GM12878 (cell line): ENCODE results near the gene EHBP1. TPM values are rescaled to one million over a fixed set of nuclear protein-coding genes. Genes with fewer than 3 reads are reported as not detected.

Source experiments
- ATAC-seq: fragments of 200-7000 bp; cut with Tn5 transposase; 3 replicates; pipeline ENCODE4 v1.9.1; 2020; ENCODE audit warnings: mild to moderate bottlenecking, moderate library complexity
- BruUV-seq: library from RNA; stranded (reverse); fragments of 400-500 nt; replicated peaks from 2 replicates; lab custom pipeline; 2021; lab: Mats Ljungman, UMichigan
- CTCF ChIA-PET: fragments of 300-600 bp; sonication (Branson Sonifier 250); formaldehyde crosslinking; extraction: SDS; loops from one replicate; lab custom pipeline; 2021; ENCODE audit warnings: inconsistent platforms; lab: Yijun Ruan, JAX
- POLR2A ChIA-PET: fragments of 350-600 bp; formaldehyde crosslinking; extraction: SDS; loops from one replicate; lab custom pipeline; 2021; ENCODE audit warnings: inconsistent platforms; lab: Charles Lee
- RAD21 ChIA-PET: fragments of 300-600 bp; sonication (Branson Sonifier 250); formaldehyde crosslinking; loops from one replicate; lab custom pipeline; 2023; ENCODE audit warnings: antibody characterized with exemption; ENCODE audit not compliant: unreplicated experiment; lab: Charles Lee
- SMC1A ChIA-PET: fragments of 300-600 bp; sonication (Branson Sonifier 250); formaldehyde crosslinking; loops from one replicate; lab custom pipeline; 2023; ENCODE audit not compliant: unreplicated experiment, uncharacterized antibody; lab: Charles Lee
- DNase-seq: peaks from one replicate; pipeline ENCODE4 v3.0.0-alpha.2; 2011; ENCODE audit warnings: low read depth, low spot score
- FAIRE-seq: peaks from 3 replicates; lab custom pipeline; 2011; peaks lifted over from hg19 to GRCh38; lab: Jason Lieb, UNC
- H2AFZ ChIP-seq: 2 replicates; pipeline ENCODE4 v1.6.0; 2011; ENCODE audit warnings: low read depth, low read length, control low read depth; ENCODE audit not compliant: control insufficient read depth
- H3K27ac ChIP-seq: 2 replicates; pipeline ENCODE4 v1.5.1; 2011; ENCODE audit warnings: control low read depth; ENCODE audit not compliant: control insufficient read depth, insufficient read depth
- H3K27me3 ChIP-seq, 2 experiments: replicated peaks in 1 of 2; 2 replicates each; pipeline versions ENCODE4 v1.6.0 to v1.6.1; 2011; ENCODE audit warnings: low read length in 1 of 2; ENCODE audit not compliant: control insufficient read depth in 2 of 2, insufficient read depth in 2 of 2
- H3K36me3 ChIP-seq, 2 experiments: 2 replicates each; pipeline ENCODE4 v1.5.1; 2011; ENCODE audit warnings: low read length in 1 of 2; ENCODE audit not compliant: control insufficient read depth in 2 of 2, insufficient read depth in 2 of 2
- H3K4me1 ChIP-seq: 2 replicates; pipeline ENCODE4 v1.6.1; 2011; ENCODE audit warnings: mild to moderate bottlenecking, low read length, moderate library complexity, mixed read lengths; ENCODE audit not compliant: control insufficient read depth, insufficient read depth
- H3K4me2 ChIP-seq: 2 replicates; pipeline ENCODE4 v1.6.0; 2011; ENCODE audit warnings: control low read depth; ENCODE audit not compliant: control insufficient read depth, insufficient read depth
- H3K4me3 ChIP-seq: fragments of 200-600 bp; sonication (generic); 2 replicates; pipeline ENCODE4 v1.5.1; 2016
- H3K79me2 ChIP-seq: 2 replicates; pipeline ENCODE4 v1.6.0; 2011; ENCODE audit warnings: low read length; ENCODE audit not compliant: control insufficient read depth, insufficient read depth
- H3K9ac ChIP-seq: 2 replicates; pipeline ENCODE4 v1.8.0; 2011; ENCODE audit warnings: low read length, control low read depth, mixed read lengths; ENCODE audit not compliant: control insufficient read depth, insufficient read depth
- H3K9me3 ChIP-seq: replicated peaks from 3 replicates; pipeline ENCODE4 v1.5.1; 2011; ENCODE audit warnings: mild to moderate bottlenecking, low read length; ENCODE audit not compliant: control insufficient read depth, insufficient read depth
- H4K20me1 ChIP-seq: 2 replicates; pipeline ENCODE4 v1.6.0; 2011; ENCODE audit not compliant: control insufficient read depth, insufficient read depth
- CBX5 ChIP-seq: sonication (generic); IDR thresholded peaks from 2 replicates; pipeline ENCODE4 v1.6.1; 2016; ENCODE audit warnings: low read depth, moderate library complexity, mild to moderate bottlenecking, inconsistent platforms
- JUNB ChIP-seq: IDR thresholded peaks from 2 replicates; pipeline ENCODE4 v1.6.1; 2016; ENCODE audit warnings: antibody characterized with exemption, mild to moderate bottlenecking
- MEF2B ChIP-seq: fragments of 450-650 bp; IDR thresholded peaks from 2 replicates; pipeline ENCODE4 v1.6.1; 2018; ENCODE audit warnings: mild to moderate bottlenecking, moderate library complexity; ENCODE audit not compliant: partially characterized antibody, poor library complexity, severe bottlenecking
- RAD21 ChIP-seq: IDR thresholded peaks from 2 replicates; pipeline ENCODE4 v1.6.1; 2011; ENCODE audit warnings: mild to moderate bottlenecking, low read depth, low read length, moderate library complexity; ENCODE audit not compliant: insufficient read depth
- RFX5 ChIP-seq: IDR thresholded peaks from 2 replicates; pipeline ENCODE4 v1.6.1; 2011; ENCODE audit warnings: low read depth, low read length, improper control_type of control experiment
- SMC3 ChIP-seq: IDR thresholded peaks from 2 replicates; pipeline ENCODE4 v1.6.1; 2011; ENCODE audit warnings: low read length, improper control_type of control experiment, borderline replicate concordance
- STAT3 ChIP-seq: IDR thresholded peaks from 2 replicates; pipeline ENCODE4 v1.6.1; 2011; ENCODE audit warnings: low read depth, low read length, improper control_type of control experiment
- YY1 ChIP-seq: IDR thresholded peaks from 2 replicates; pipeline ENCODE4 v1.6.1; 2011; ENCODE audit warnings: low read depth, mild to moderate bottlenecking, low read length
- ZNF622 ChIP-seq: fragments of 450-650 bp; IDR thresholded peaks from 2 replicates; pipeline ENCODE4 v1.6.1; 2017; ENCODE audit warnings: mild to moderate bottlenecking, inconsistent platforms
- WGBS: methylation state at CpG from one replicate; pipeline ENCODE4 v1.1.6; 2016; ENCODE audit warnings: low lambda C conversion rate; ENCODE audit not compliant: insufficient replicate concordance, insufficient coverage; ENCODE audit errors: missing lambda C conversion rate; 5-methylcytosine and 5-hydroxymethylcytosine counted together
- in situ Hi-C: fragments of 300-500 bp; cut with MboI; formaldehyde crosslinking; loops from 9 replicates; pipeline ENCODE4 v1.14.3; 2018; ENCODE audit warnings: mixed read lengths
- intact Hi-C: fragments of 100-400 bp; cut with micrococcal nuclease; formaldehyde crosslinking; loops from one replicate; pipeline ENCODE4 v1.14.2; 2022; ENCODE audit not compliant: unreplicated experiment
- polyA plus RNA-seq, 11 experiments: library from polyadenylated mRNA; depleted of rRNA in 4 of 11; unstranded in 6 of 11; stranded (reverse) in 5 of 11; fragments of >200 nt; fragmentation: Nextera tagmentation in 4 of 11; fragmentation: Illumina TruSeq in 1 of 11; extraction: Ambion mirVana in 4 of 11; extraction: Trizol in 1 of 11; gene quantifications; 1 replicate in 1 of 11; 2 replicates in 10 of 11; pipeline versions ENCODE4 v1.2.1 to v1.2.3, GENCODE V29; 2011 to 2016; ENCODE audit warnings: inconsistent platforms in 2 of 11, missing spikeins in 2 of 11, low read depth in 1 of 11
- total RNA-seq, 4 experiments: library from RNA; depleted of rRNA in 3 of 4; stranded (reverse); fragments of >200 nt in 3 of 4; fragmentation: Illumina TruSeq in 1 of 4; extraction: Trizol in 1 of 4; gene quantifications; 2 replicates each; pipeline versions ENCODE4 v1.2.1 to v1.2.3, GENCODE V29; 2013 to 2021
- TF ChIP-seq, protein P1 (sequence below), 3 experiments: IDR thresholded peaks in 2 of 3; conservative IDR thresholded peaks in 1 of 3; 2 replicates each; pipeline ENCODE4 v1.5.1; 2011; ENCODE audit warnings: low read depth in 3 of 3, low read length in 3 of 3, mild to moderate bottlenecking in 3 of 3, control low read depth in 2 of 3, moderate library complexity in 2 of 3, inconsistent platforms in 1 of 3, mixed read lengths in 1 of 3; ENCODE audit not compliant: control insufficient read depth in 2 of 3, insufficient read depth in 1 of 3; ENCODE audit errors: extremely low read depth in 1 of 3
- TF ChIP-seq, protein P2 (sequence below): fragments of 450-650 bp; formaldehyde crosslinking; IDR thresholded peaks from 2 replicates; pipeline ENCODE4 v1.5.0; 2022; ENCODE audit warnings: mild to moderate bottlenecking, missing genetic modification characterization

EHBP1 gene
- total and polyA plus RNA-seq, 10 of the 15 experiments (the other 5 are each of a cell fraction or from before 2014, with no cell fraction given), result 5.7 to 26.1 (median 13.6) TPM

DNA sequence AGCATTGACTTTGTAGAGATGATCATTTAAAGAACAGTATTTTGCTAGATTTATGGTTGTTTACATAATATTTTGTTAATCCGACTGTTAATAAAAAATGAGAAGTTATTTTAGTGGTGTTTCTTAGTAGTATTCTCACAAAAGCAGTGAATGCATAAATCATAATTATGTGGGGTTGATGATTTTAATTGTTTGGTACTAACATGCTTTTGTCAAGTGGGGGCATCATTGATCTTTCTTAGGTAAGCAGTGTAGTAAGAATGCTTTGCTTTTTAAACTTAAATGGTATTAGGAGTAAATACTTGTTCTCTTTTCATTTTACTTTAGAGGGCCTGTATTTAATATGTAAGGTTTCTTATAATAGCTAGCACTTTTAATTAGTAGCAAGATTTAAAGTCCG, 235.9 kb downstream of the EHBP1 start:
- CTCF ChIA-PET, result interaction anchor here (0.8 to 1.0 kb wide), 2 partner anchors 71 to 83 kb away, joined by 3 read pairs; no protein-coding TSS in a partner anchor
- H3K9me3 ChIP-seq, result no peaks in the 10 kb centered on the region
- no peak overlapping the region for H3K4me3 ChIP-seq
- TF ChIP-seq STAT3 (no peak), SMC3 (0 out of 2 replicates have a peak, but pooled peaks have one; percentile 16), RAD21 (peak; percentile 12; the same call in 1 of the 2 replicates)
- TF ChIP-seq, protein P1, sequence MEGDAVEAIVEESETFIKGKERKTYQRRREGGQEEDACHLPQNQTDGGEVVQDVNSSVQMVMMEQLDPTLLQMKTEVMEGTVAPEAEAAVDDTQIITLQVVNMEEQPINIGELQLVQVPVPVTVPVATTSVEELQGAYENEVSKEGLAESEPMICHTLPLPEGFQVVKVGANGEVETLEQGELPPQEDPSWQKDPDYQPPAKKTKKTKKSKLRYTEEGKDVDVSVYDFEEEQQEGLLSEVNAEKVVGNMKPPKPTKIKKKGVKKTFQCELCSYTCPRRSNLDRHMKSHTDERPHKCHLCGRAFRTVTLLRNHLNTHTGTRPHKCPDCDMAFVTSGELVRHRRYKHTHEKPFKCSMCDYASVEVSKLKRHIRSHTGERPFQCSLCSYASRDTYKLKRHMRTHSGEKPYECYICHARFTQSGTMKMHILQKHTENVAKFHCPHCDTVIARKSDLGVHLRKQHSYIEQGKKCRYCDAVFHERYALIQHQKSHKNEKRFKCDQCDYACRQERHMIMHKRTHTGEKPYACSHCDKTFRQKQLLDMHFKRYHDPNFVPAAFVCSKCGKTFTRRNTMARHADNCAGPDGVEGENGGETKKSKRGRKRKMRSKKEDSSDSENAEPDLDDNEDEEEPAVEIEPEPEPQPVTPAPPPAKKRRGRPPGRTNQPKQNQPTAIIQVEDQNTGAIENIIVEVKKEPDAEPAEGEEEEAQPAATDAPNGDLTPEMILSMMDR (IDR thresholded peaks at IDR 0.05 in 2 of 3, conservative IDR thresholded peaks at IDR 0.05 in 1 of 3; ENCODE audit: control insufficient read depth in 2 of 3, extremely low read depth in 1 of 3, insufficient read depth in 1 of 3, low read depth in 3 of 3, low read length in 3 of 3), result peak in 1 of 3 experiments; percentile 36; a peak in 1 of 6 replicates
- H3K36me3 ChIP-seq, result no peaks in the 10 kb centered on the region
- ATAC-seq (no peak), DNase-seq (no peak), FAIRE-seq (no peak)
- SMC1A ChIA-PET, result no interaction called here
- no peak overlapping the region for H2AFZ ChIP-seq
- RAD21 ChIA-PET, result no interaction called here
- POLR2A ChIA-PET, result no interaction called here
- no peak overlapping the region for H3K27ac ChIP-seq
- no peaks in the 10 kb centered on the region for H3K79me2 ChIP-seq
- no peaks in the 10 kb centered on the region for H3K4me1 ChIP-seq
- intact Hi-C loops (no loop called here), in situ Hi-C loops (no loop called here)
- H3K27me3 ChIP-seq, result no peaks in the 10 kb centered on the region
- 94% methylated on average over 2 of the region's 2 CpGs for WGBS
- H4K20me1 ChIP-seq, result no peaks in the 10 kb centered on the region
- BruUV-seq, result no TSS peak
- no peak overlapping the region for H3K9ac ChIP-seq
- no peak overlapping the region for H3K4me2 ChIP-seq

DNA sequence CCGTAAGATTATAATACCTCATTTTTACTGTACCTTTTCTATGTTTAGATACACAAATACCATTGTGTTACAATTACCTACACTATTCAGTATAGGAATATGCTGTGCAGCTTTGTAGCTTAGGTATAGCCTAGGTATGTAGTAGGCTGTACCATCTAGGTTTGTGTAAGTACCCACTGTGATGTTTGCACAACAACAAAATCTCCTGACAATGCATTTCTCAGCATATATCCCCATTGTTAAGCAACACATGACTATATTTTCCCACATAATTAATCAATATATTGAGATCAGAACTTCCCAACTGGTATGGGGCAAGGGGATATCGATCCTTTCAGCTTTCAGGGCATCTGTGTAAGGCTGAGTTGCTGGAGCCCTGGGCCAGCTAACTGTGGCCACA, 238.8 kb downstream of the EHBP1 start:
- H3K9me3 ChIP-seq, result no peaks in the 10 kb centered on the region
- no peaks in the 10 kb centered on the region for H3K79me2 ChIP-seq
- FAIRE-seq, result no peak
- no peaks in the 10 kb centered on the region for H3K27me3 ChIP-seq
- H3K9ac ChIP-seq, result no peak overlapping the region
- DNase-seq, result no peak
- no peak overlapping the region for H3K27ac ChIP-seq
- BruUV-seq, result no TSS peak
- no peaks in the 10 kb centered on the region for H4K20me1 ChIP-seq
- intact Hi-C loops (no loop called here), in situ Hi-C loops (no loop called here)
- H3K4me1 ChIP-seq, result no peaks in the 10 kb centered on the region
- no peak for ATAC-seq
- ChIA-PET POLR2A (no interaction called here), SMC1A (no interaction called here), CTCF (no interaction called here), RAD21 (no interaction called here)
- no peak overlapping the region for H2AFZ ChIP-seq
- WGBS, result 97% methylated on average over 2 of the region's 2 CpGs
- H3K4me2 ChIP-seq, result no peak overlapping the region
- H3K36me3 ChIP-seq, result no peaks in the 10 kb centered on the region
- H3K4me3 ChIP-seq, result no peak overlapping the region
- TF ChIP-seq ZNF622 (no peak), RFX5 (no peak), CBX5 (no peak), MEF2B (no peak), YY1 (no peak), RAD21 (no peak), JUNB (no peak)
- TF ChIP-seq, protein P2, sequence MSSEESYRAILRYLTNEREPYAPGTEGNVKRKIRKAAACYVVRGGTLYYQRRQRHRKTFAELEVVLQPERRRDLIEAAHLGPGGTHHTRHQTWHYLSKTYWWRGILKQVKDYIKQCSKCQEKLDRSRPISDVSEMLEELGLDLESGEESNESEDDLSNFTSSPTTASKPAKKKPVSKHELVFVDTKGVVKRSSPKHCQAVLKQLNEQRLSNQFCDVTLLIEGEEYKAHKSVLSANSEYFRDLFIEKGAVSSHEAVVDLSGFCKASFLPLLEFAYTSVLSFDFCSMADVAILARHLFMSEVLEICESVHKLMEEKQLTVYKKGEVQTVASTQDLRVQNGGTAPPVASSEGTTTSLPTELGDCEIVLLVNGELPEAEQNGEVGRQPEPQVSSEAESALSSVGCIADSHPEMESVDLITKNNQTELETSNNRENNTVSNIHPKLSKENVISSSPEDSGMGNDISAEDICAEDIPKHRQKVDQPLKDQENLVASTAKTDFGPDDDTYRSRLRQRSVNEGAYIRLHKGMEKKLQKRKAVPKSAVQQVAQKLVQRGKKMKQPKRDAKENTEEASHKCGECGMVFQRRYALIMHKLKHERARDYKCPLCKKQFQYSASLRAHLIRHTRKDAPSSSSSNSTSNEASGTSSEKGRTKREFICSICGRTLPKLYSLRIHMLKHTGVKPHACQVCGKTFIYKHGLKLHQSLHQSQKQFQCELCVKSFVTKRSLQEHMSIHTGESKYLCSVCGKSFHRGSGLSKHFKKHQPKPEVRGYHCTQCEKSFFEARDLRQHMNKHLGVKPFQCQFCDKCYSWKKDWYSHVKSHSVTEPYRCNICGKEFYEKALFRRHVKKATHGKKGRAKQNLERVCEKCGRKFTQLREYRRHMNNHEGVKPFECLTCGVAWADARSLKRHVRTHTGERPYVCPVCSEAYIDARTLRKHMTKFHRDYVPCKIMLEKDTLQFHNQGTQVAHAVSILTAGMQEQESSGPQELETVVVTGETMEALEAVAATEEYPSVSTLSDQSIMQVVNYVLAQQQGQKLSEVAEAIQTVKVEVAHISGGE, result no peak
